GM18870 (cell line): ENCODE results near the gene RNF224.
A peak's percentile ranks its signal among the peaks of the same experiment; 100 is the strongest.

Experiments used
- ATAC-seq: cut with Tn5 transposase; IDR thresholded peaks from one replicate; pipeline ENCODE4 v1.9.1; 2021; ENCODE audit warnings: moderate library complexity; ENCODE audit not compliant: unreplicated experiment

Gene RNF224

GRCh38 chr9:137269231-137269772, 42.0 kb downstream of the RNF224 start:
- ATAC-seq = no peak

DNA sequence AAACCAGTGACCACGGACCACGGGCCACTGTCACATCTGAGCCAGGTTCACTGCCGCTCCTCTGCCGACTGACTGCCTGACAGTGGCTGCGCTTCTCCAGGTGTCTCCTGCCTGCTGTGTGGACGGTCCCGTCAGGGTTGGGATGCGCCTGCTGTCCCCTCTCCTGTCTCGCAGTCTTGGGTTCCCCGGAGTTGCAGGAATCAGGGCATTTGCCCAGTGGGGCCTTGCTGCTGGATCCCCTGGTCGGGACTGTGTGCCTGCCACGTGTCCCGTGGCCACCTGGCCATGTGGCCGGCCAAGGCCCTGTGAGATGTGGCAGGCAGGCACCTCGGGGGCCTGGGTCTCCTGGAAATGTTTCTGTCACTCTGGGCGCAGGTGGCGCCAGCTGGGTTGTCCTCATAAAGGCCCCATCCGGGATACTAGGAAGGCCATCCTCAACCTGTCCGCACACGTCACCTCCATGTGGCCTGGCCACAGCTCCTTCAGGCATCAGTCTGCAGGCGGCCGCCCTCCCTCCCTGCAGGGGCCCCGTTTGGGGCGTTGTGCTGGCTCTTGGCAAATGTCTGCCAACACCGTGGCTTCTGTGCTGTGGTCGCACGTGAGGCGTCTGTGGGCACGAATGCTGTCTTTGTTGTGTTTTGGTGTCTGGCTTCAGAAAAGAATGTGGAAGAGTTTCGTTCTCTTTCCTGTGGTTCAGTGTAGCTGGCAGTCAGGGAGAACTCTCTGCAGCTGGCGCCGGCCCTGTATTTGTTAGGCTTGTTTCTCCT, 43.8 kb downstream of the RNF224 start:
- no peak for ATAC-seq

GRCh38 chr9:137271696-137272076, 44.4 kb downstream of the RNF224 start:
- ATAC-seq = no peak

- ATAC-seq = no peak
Observed at GRCh38 chr9:137272241-137273094, 45.2 kb downstream of the RNF224 start.

GRCh38 chr9:137273095-137273490, 45.8 kb downstream of the RNF224 start:
- no peak for ATAC-seq

GRCh38 chr9:137273611-137274320, 46.5 kb downstream of the RNF224 start:
- ATAC-seq = no peak

DNA sequence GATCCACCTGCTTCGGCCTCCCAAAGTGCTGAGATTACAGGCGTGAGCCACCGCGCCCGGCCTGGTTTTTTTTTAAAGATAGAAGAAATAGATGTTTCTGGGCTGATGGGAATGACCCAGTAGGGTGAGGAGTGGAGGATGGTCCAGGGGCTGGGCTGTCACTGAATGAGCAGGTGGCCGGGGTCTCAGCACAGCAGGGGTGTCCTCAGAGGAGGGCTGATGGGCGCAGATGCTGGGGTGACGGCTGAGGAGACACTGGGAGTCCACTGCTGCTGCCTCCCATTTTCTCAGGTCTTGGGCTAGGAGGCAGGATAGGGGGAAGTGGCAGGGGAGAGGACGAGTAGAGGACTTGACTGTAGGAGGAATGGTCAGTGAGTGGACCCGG, 47.9 kb downstream of the RNF224 start:
- no peak for ATAC-seq

DNA sequence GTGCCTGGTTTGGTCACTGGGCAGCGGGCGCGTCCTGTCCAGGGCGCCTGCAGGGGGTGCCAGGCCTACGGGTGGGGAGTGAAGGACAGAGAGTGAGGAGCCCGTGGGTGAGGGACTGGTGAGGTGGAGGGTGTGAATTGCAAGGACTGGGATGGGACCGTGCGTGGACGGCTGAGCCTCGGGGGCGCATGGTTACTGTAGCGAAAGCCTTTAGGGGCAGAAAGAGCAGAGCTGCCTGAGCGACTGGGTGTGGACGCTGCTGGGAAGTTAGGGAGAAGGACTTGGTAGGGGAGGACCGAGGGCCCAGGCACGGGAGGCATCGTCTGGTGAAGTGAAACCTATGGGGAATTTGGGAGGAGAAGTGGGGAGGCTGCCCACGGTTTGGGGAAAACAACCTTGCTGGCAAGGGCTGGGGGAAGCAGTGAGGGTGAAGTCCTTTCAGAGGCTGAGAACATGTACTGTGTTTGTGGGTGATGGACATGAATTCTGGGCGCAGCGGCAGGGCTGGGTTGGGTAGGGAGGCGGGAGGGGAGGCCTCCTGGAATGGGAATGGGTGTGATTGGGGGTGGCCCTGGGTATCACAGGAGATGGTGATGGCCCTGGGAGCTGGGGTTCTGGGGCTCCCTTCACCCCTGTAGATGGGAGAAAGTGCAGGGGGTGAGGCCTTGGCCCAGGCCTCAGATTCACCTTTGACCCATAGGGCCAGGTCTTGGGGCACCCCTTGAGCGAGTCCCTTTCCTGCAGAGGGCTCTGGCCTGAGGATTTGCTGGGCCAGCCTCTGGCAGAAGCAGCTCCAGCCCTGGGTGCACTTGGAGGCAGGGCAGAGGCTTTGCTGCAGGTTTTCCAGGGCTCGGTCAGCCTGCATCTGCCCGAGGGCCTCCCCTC, 48.5 kb downstream of the RNF224 start:
- ATAC-seq = no peak

DNA sequence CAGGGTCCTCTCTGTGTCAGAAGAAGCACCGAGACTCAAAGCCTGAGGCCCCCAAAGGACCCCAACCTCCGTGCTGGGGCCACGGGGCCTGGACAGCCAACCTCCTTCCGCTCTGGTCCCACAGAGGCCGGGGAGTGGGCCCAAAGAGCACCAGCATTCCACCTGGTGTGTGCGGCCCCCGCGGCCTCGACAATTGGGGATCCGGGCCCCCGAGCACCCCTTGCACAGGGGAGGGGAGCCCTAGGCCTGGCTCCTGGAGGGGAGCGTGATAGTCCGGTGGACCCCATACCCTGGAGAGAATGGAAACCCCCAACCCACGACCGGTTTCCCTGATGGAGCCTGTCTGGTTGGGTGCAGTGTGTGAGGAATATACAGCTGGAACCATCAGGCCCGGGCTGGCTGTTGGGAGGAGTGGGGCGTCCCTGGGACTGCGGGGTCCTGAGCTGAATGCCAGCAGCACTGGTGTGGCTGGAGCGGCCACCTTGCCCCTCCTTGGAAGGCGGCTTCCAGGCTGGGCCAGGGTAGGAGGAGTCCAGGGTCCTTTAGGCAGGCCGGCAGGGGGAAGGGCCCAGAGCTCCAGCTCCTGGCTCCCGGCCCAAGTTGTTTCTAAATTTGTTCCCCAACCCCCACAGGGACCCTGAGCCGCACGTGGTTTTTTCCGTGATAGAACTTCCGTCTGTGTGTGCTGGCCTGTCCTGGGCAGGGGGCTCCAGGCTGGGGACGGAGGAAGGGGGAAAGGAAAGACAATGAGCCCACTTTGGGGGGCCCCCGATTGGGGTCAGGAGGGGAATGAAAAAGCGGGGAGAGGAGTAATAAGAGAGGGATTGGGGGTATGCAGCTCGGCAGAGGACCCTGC, 49.4 kb downstream of the RNF224 start:
- no peak for ATAC-seq

- peak; percentile 63 for ATAC-seq
Observed at GRCh38 chr9:137277329-137278041, 50.2 kb downstream of the RNF224 start, which contains the start of gene TOR4A. TOR4A (plus strand) TSS chr9:137277726; CDS start chr9:137278690, 964 bp downstream.

GRCh38 chr9:137278061-137278701, 50.9 kb downstream of the RNF224 start:
- ATAC-seq = no peak
